ENCODE measurements around the gene TPH2.

GRCh38 chr12:72074065-72074464 is 135.4 kb downstream of the TPH2 start:
- no peak for TF ChIP-seq POLR2AphosphoS5 (IDR thresholded peaks at IDR 0.05; ENCODE audit: low read depth, low read length)
- TF ChIP-seq TAF1 (IDR thresholded peaks at IDR 0.05; ENCODE audit: borderline replicate concordance, insufficient read depth, low read length), result no peak
- TF ChIP-seq REST (IDR thresholded peaks at IDR 0.05; ENCODE audit: insufficient read depth in 1 of 2, low read depth in 2 of 2, low read length in 2 of 2), result no peak
- no peak for TF ChIP-seq FOXP2 (optimal IDR thresholded peaks at IDR 0.05; ENCODE audit: borderline replicate concordance, extremely low read depth, extremely low read length, insufficient read depth)
- no peak for TF ChIP-seq SIN3A (IDR thresholded peaks at IDR 0.05; ENCODE audit: borderline replicate concordance, insufficient read depth, low read length)

Data from PFSK-1 (cell line).